Mesenteric fat pad (tissue), 1 donor: Measurements from ENCODE around the gene DMRT2. TPM values are rescaled to one million over a fixed set of nuclear protein-coding genes. Genes with fewer than 3 reads are reported as not detected.

Experiments
- DNase-seq: peaks from one replicate; pipeline ENCODE4 v3.0.0-alpha.2; 2020; ENCODE audit warnings: low spot score
- total RNA-seq: library from RNA; stranded (reverse); fragmentation: NEBNext Ultra II Directional; extraction: Animal tissue kit (Norgen Biotek cat#: 25700); gene quantifications from one replicate; pipeline ENCODE4 v1.2.1, GENCODE V29; 2021
- donor health status: DM: yes; HTN: yes; CAD: no.

DMRT2 gene
- total RNA-seq, 1 donor from 2014 or later: 3.6 TPM

DNA sequence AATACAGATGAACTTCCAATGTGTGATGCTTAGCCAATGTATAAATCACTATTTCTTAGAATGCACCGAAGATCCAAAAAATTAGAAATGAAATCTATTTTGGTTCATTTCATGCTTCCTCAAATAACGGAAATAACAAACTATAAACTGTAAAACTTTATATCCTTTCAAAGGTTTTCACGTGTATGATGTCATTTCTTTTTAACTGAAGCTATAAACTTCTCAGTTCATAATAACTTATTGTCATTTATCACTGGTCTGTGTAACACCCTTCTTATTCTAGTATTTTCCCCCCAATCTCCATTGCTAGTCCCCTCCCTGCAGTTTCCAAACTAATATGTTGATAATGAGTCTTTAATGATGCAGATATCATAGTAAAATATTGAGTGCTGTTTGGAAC, 36.4 kb downstream of the DMRT2 start:
- DNase-seq: no peak

DNA sequence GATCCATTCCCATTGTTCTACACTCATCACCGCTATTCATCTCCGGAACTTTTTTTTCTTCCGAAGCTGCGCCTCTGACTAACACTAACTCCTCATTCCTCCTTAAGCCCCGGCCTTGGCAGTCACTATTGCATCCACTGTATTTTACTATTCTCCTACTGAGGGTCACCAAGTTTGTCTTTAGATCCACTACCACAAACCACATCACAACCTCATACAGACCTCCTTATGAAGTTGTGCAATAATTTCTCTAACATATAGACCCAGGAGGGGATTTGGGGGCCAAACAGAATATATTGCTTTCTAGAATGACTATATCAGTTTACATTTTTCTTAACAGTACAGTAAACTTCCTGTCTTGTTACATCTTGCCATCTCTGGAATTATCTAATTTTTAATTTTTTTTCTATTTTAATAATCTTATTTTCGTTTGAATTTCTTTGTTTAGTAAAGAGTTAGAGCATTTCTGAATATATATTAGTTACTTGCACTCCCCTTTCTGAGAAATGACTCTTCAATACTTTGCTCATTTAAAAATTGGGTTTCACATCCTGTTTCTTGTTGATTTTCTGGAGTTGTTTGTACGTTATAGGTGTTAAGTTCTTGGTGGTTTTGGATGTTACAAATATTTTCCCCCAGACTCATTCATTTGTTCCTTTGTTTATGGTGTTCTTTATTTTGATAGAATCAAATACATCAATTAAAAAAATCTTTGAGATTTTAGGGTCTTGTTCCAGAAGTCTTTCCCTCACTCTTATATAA, 37.1 kb downstream of the DMRT2 start:
- DNase-seq: no peak

DNA sequence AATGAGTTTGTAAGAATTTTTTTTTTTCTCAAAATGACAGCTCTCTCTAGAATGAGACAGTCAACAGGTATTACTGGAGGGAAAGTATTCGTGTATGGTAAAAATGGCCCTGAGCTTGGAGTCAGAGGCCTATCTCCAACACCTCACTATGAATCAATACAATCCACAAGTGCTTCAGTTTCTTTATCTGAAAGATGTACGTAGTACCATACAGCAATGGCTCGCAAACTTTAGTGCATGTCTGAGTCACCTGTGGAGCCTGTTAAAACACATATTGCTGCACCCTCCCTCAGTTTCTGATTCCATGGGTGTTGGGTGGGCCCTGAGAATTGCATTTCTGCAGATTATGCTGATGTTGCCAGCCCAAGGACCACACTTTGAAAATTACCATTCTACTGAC, 44.6 kb downstream of the DMRT2 start:
- DNase-seq: no peak

DNA sequence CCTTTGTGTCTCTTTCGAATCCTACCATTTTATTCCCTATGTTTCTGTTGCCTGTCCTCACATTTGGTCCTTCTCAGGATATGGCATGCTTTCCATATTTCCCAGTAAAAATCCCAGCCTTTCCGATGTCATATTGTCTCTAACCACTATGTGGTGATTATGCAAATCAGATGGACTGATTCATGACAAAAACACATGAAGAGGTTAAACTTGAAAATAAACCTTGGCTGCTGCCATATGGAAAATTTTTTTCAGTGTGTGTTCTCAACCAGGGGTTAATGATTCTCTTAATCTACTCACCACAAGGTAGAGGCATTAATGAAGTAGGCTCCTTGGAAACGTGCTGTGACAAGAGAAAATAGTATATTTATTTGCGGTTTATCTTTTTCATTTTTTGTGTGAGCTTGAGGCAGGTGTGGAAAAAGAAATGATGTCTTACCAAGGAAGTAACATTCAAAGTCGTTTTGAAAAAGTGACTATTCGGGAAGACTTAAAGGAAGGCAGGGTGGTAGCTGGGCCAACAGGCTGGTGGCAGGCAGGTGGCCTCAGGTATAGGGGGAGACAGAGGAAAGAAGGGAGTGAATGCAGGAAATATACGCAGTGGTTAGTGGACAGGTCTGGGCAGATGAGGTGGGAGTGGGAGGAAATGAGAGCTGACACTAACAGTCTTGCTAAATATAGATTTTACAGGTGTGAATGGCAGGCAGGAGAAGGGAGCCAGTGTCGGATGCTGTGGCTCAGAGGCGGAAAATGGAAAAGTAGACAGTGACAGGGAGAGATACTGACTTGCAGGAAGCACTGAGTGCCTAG, 46.2 kb downstream of the DMRT2 start:
- no peak for DNase-seq

DNA sequence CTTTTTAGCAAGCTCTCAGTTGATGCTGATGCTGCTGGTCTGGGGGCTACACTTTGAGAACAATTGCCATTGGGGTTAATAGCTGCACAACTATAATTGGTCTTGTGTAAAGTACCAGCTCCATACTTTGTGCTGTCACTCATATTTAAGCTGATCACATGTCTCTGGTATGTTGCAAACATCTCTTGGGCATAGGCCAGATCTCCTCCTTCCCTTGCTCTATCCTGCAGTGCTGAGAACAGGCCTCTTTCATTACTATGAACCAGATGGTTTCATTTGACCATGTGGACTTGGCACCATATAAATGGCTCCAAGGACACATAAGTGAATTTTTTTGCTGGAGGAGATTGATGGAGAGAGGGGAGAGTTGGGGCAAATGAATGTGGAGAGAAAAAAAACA, 48.4 kb downstream of the DMRT2 start:
- no peak for DNase-seq

DNA sequence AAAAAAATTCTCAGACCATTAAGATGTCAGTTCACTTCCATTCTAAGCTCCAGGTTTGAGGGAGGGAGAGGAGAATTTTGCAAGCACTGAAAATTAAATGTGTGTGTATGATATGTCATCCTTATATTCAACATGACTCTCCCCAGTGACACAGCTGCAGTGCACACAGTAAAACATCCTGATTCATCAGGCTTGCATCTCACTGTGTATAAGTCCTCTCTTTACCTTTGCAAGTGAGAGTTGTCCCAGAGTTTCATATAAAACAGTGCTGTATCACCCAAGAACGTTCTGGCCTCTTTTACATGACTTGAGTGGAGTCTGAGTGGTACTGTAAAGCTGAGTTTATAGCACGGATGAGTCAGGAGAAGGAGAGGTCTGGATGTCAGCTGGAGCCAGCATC, 50.0 kb downstream of the DMRT2 start:
- DNase-seq: no peak

DNA sequence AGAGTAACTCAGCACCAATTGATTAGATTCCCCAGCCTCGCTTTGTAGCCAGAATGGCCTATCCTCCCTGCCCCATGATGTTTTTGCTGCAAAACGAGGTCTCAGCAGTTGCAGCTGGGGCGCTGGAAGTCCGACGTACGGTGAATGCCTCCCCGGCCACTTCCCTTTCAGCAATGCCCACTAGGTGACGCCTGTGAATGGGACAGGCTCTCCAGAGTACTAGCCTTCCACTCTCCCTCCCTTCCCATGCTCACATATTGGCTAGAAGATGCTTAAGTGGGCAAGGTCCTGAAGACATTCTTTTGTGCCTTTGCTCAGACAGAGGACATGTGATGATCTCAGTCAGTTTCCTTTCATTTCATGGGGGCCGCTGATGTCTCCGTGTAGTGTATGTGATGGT, 50.8 kb downstream of the DMRT2 start:
- no peak for DNase-seq

DNA sequence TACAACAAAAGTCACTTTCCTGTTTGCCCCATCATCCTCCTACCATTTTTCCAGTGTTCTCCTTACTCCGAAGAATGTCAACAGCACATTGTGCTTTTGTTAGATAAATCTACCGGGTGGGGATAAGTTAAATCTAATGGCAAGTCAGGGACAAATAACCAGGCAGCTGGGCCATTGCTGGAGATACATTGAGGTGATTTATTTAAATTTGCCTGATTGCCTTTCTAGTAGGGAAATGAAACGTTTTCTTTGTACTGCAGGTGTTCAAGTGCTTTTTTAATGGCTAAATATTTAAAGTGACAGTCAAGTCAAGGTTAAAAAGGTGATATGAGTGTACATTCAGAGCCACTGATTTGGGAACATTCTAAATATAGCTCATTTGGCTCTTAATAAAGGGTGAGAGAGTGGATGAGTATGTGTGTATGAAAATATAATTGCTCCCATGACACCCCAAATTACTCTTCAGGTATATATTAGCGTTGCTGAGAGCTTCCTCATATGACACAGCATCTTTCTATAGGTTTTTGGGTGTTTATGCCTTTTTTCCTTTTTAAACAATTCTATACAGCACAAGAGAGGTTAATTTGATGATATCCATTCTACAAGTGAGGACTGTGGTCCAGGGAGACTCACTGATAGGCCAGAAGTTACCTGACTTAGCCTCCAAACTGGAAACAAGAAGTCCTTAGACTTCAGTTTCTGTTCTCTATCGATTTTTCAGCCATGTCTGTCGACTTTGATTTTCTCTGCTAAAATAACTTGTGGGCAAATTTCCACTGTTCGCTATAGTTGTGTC, 51.9 kb downstream of the DMRT2 start:
- no peak for DNase-seq

DNA sequence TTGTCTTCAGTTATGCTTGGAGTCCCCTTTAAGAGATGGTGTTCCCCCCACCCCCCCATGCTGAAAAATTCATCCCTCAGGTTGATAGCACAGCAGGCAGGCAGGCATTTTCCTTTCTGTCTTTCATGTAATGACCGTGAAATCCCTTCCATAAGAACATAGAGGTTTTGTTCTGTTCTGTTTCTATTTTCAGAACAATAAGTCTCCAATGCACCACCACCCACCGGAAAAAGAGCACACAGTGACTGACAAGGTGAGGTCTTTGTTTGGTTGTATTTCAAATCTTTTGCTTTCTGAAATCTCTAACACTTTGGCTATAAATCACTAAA, 52.4 kb downstream of the DMRT2 start:
- DNase-seq: no peak

Other genes starting within 250 kb of the DMRT2 start
- gene DMRT1, start 208.7 kb upstream of the DMRT2 start, total RNA-seq: not detected
- 1.1 TPM for gene DMRT3, start 73.7 kb upstream of the DMRT2 start, total RNA-seq